Measurements from ENCODE around the gene TAF1C.

TAF1C gene

DNA sequence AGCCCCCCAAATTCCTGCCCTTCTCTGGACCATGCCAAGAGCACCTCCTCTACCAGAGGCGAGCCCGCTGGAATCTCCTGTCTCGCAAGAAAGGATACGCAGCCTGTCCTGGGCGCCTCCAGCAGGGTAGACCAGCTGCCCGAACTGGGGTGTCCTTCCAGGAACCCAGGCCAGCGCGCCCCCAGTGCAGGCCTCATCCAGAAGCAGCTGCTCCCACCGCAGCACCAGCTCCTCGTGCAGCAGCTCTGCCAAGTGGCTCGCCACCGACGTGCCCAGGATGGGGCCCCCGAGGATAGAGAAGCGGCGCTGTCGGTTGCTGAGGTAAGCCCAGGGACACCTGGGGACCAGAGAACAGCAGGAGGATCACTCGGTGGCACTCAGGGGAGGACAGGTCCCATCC is 4.8 kb downstream of the TAF1C start:
- no peak for DNase-seq

DNA sequence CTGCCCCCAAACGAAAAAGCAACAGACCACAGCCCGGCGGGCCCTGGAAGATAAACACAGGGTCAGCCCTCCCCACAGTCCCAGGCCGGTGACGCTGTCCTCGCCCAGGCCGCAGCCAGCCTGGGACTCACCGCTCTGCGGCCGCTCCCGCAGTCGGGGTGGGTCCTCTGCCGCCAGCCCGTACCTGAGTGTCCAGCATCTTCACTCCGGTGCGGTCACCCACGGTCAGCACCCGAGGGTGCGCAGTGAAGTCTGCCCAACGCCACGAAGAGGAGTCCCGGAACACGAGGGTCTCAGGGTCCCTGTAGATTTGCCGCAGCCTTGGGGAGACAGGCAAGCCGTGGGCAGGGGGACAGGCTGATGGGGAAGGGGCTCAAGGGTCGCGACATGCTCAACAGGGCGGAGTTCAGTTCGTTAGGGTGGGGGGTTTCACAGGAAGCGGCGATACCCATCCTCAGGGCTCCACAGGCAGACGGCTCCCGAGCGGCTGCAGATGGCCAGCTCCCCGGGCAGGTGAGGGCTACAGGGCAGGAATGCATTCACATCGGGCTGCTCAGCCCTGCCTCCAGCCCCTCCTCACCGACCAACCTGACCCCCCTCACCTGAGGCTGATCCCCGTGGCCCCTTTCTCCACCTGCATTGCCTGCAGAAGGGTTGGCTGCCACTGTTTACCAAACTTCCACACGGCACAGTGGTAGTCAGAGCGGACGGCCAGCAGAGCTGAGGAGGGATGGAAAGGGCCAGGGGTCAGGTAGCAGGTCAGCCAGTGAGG is 5.5 kb downstream of the TAF1C start:
- DNase-seq, result no peak

DNA sequence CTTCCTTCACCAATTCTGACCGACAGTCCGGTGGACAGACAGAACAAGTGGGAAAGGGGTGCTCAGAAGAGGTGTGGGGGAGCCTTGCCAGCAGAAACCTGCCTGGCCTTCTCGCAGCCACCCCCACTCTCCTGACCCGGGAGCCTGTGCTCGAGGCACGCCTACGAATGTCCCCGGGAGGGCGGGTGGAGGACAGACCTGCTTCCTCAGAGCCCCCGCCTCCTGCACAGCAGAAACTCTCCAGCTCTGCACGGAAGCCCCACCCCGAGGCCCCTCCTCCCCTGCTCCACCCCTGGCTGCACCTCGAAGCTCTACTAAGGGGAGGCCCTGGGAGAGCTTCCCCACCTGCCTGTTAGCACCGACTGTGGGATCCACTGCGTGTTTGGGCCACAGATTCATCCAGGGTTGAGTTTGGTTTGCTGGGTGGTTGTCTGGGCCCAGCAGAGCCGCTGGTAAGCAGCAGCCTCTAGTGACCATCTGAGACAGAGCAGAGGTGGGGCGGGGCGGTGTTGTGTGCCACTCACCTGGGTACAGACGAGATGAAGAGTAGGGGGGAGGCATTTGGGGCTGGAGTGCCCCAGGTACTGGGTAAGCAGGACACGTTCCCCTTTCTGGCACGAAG is 6.2 kb downstream of the TAF1C start:
- DNase-seq, result no peak

DNA sequence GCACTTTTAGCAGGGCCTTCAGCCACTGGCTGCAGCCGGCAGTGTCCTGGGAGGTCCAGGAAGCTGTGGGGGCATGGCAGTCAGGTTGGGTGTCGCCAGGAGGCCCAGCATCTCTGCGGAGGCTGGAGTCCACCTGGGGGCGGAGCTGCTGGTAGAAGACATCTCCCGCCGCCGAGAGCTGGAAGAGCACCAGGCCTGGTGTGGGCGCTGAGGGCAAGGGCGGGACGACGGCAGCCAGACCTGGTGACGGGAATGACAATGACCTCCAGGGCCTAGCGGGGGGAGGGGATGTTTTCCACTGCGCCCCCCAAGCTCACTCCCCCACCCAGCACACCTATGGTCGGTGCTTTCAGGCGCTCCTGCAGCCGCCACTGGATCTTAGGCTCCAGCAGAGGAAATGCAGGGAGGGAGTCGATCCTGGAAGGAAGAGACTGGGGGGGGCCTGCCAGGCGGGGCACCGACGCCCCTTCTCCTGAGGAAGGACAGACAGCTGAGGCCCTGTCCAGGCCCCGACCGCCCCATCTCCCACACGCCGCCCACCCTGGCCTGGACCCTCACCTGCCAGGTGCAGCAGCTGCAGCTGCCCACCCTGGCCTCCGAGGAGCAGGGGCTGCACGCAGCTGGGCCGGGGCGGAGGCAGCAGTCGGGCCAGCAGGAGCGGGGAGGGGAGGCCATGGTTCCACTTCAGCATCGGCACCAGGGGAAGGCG is 7.1 kb downstream of the TAF1C start:
- DNase-seq, result no peak

DNA sequence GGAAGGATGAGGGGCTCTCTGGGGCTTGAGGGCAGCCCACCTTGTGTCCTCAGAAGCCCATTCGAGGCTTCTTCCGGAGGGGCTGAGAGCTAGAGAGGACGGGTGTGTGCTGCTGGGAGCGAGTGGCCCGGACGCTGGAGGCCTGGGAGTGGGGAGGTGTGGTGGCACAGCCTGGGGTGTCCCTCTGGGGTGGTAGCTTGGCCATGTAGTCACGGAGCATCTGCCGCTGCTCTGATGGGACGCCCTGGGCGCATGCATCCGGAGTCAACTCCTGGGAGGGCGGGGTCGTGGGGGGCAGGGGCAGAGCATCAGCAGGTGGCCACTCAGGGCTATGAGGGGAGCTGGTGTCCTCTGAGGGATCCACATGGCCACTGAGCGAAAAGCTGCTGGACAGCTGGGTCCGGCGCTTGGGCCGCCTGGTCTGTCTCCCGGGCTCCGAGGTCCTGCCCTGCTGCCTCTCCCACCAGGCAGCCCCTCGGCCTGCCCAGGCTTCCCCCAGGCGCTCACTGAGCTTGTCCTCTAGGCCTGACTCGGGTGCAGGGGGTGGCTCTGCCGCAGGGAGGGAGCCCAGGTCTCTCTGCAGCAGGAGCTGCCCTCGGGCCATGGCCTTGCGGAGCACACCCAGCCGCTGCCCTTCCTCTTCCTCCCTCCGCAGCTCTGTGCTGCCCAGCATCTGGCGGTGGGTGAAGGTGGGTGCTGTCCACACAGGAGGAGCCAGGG is 7.8 kb downstream of the TAF1C start:
- DNase-seq, result no peak

DNA sequence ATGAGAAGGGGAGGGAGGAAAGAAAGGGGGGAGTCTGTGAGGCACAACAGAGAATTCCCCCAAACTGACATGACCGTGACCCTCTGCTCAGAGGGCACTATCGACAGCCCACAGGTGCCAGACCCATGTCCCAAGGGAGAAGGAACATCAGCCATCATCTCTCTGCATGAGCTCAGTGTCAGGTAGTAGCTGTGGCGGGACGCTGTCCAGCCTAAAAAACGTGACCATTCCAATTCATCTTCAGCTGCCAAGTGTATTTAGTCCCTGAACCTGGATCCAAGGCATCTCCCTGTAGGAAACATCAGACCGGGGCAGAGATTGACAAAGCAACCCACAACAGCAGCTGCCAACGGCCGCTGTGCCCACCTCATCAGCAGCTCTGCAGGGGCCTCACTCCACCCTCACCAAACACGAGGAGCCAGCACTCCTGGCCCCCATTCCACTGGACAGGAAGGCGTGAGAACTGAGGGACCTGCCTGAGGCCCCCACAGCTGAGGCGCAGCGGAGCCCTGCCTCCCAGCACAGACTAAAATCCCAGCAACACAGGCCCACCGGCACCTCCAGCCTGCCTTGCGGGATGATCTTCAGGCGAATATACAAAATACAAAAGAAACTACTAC is 8.6 kb downstream of the TAF1C start:
- DNase-seq, result no peak

DNA sequence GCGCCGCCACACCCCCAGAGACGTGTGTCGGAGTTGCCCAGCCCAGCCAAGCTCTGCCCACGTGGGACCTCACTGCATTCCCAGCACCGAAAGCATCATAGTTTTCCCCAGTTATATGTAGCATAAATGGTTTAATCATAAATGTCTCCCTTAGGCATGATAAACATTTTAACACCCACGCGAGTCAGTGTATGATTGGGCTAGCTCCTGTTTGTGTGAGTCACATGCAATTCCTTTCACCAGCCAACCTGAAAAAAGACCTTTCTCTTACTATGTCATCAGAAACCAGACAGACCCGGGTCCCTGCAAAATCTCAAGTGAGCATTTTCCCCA is 9.2 kb downstream of the TAF1C start:
- DNase-seq, result no peak

DNA sequence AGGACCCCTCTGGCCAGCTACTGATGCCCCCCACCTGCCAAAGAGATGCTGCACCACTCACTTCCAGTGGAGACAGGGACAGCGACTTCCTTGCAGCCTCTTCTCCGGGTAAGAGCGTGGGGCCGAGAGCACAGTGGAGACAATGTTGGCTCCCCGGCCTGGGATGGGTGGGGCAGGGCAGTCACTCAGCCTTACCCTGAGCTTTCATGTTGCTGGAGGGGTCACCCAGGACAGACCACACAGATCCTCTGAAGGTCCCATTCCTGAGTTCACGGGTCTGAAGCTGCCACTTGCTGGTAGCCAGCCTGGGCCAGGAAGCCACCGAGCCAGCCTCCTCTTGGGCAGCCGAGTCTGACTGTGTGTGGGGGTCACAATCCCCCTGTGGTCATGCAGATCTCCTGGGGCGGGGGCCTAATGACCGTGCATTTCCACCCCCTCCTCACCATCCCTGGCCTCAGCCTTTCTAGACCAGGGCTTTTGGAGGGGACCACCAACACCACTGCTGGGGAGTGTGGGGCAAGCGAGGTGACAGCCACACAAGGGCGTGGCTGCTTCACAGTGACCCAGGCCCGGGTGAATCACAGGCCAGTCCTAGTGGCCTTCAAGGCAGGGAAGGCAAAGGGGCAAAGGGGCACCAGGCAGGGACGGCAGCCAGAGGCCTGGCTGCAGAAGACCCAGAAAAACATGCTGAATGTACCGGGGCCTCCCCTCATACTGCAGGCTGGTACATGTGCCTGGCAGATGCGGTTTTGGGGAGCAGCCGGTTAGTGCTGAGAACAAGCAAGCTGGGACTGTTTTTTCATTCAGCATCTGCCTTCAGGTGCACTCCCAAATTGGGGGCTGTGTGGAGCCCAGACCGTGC is 10.4 kb downstream of the TAF1C start:
- no peak for DNase-seq

DNA sequence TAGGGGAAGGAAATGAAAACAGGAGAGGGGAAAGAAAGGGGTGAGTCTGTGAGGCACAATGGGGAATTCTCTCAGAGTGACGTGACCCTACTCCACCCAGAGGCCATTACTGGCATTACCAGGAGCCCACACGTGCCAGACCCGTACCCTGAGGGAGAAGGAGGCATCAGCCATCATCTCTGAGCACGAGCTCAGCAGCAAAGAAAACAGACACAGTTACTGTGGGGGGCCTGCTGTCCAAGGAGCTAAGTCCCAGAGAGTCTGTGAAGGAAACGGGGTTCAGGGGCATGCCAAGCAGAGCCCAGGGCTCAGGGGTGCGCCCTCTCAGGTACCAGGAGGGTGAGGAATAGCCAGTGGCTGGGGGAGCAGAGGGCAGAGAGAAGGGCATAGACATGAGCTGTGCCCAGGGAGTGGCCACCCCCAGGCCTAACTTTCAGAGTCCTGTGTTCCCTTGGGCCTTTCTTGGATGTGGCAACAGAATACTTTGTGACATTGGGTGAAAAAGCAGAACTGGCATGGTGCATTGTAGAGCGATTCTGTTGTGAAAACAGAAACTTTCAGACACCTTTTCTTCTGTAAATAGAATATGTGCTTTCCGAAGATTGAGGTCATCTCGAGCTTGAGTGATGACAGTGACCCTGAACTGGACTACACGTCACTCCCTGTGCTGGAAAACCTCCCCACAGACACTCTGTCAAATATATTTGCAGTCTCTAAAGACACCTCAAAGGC is 11.3 kb downstream of the TAF1C start:
- DNase-seq, result peak; percentile 44 to 53

DNA sequence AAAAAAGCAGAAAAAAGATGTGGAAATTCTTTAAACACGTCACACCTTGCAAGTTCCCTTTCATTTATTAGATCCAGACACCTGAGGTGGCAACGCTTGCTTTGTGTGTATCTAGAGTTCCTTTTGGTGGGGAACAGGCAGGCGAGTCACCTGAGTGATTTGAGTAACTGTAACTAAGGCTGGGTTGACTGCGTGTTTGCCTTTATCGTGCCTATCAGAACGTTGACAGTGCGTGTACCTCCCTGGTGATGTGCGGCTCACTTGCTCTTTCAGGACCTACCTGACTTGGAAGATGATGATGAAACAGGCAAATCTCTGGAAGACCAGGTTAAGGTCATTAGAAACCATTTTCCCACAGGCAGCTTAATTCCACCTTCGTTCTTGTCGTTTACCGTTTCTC is 12.5 kb downstream of the TAF1C start:
- DNase-seq, result no peak

DNA sequence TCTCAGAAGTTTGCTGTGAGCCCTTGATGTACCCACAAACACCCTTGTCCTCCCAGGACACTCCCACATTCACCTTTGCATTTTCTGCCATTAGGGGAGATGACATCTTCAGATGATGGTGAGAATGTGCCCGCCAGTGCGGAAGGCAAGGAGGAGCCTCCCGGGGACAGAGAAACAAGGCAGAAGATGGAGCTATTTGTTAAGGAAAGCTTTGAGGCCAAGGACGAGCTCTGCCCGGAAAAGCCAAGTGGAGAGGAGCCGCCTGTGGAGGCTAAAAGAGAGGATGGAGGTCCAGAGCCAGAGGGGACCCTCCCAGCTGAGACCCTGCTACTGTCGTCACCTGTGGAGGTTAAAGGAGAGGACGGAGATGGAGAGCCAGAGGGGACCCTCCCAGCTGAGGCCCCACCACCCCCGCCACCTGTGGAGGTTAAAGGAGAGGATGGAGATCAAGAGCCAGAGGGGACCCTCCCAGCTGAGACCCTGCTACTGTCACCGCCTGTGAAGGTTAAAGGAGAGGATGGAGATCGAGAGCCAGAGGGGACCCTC is 17.0 kb downstream of the TAF1C start:
- DNase-seq, result no peak

DNA sequence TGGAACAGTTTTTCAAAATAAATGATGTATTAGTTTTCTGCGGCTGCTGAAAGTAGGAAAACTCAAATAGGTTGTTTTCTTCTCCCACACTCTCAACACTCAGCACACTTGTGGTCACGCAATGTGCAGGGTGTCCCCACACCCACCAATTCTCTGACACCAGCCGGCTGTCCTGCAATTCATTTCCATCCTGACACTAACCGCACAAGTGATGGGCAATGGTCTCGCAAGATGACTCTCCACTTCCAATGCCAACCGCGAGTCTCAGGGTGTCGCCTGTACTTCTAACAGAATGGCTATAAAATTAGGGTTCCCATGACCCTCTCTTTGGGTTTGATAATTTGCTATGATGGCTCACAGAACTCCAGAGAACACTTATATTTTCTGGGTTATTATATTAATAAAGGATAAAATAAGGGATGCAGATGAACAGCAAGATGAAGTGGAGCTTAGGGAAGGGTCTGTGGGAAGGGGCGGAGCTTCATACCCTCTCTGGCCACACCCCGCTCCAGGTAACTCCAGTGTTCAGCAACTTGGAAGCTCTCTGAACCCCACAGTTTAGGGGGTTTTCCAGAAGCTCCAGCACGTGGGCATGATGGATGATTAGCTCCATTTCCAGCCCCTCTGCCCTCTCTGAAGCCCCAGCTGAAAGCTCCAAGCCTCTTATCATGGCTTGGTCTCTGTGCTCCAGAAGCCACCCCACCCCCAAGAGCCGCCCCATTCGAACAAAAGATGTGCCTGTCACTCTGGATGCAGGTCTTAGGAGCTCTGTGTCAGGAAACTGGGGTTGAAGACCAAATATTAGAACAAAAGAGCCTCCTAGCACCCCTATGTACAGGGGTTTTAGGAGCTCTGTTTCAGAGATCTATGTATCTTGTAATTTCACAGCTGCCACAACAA is 19.8 kb downstream of the TAF1C start:
- no peak for DNase-seq

DNA sequence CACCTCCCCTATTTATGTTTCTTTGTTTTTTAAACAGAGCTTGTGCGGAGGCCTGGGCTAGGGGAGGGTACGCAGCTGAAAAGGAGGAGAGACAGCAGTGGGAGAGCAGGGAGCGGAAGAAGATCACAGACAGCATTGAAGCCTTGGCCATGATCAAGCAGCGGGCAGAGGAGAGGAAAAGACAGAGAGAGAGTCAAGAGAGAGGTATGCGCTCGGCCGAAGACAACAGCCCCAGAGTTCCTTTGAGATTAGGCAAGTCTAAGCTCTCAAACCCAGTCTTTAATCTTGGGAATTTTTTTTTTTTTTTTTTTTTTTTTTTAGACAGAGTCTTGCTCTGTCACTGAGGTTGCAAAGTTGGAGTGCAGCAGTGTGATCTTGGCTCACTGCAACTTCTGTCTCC is 21.1 kb downstream of the TAF1C start:
- DNase-seq, result no peak

DNA sequence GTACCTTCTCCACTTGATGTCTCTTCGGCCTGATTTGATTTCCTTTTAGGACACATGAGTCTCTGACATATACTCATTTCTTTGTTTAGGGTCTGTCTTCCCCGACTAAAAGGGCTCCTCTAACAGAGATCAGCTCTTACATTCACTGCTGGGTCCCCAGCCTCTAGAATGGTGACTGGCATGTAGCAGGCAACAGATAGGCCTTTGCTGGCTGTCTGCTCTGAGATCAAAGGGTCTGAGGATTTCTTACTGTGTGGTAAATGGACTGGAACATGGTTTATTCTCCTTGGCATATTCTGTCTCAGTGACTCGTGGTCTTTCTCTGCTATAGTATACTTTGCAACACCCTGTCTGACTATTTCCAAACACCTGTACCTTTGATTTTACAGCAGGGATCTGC is 25.1 kb downstream of the TAF1C start:
- DNase-seq, result no peak

DNA sequence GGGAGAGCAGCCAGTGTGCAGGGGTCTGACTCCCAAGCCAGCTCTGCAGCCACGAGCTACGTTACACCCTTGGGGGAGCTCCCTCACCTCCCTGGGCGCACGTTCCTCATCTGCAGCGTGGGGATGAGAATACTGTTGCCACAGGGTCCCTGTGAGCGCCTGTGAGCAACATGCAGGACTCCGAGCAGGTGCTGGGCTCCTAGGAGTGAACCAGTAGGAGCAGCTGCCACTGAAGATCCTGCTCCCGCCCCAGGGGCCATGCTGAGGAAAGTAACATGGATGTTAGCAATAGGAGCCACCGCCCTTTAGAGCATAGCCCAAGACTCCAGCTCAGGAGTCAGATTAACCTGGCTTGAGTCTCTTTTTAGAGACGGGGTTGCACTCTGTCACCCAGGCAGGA is 25.8 kb downstream of the TAF1C start:
- no peak for DNase-seq

DNA sequence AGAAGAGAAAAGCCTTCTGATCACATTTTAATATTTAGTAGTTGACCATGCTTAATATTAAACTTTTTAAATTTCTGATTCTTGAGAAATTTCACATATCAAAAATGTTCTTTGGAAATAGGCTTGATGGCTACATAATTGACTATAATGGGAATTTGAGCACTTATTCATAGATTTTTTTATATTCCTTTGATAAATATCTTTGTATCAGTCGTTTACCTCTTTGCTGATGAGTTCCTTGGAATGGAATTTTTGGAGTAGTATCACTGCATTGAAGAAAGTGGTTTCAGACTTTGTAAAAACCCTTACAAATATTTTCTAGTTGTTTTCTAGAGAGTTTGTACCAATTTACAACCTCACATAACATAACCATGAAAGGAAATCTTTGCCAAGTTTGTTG is 27.1 kb downstream of the TAF1C start:
- DNase-seq, result no peak

DNA sequence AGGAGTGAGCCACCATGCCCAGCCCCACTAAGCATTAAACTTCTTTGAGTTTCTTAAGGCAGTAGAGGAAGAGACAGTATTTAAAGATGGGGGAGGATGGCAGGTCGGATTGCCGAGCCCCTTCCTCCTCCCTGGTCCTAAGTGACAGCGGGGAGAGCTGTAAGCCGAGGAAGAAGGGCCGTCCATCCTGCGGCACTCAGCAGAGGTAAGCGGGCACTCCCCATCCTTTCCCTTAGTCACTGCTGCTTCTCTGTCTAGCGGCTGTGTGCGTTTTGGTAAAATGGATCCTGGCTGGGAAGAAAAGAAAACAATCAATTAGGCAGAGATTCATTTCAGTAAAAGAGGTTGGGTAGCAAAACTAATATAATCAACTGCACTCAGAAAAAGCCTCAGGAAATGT is 27.9 kb downstream of the TAF1C start:
- DNase-seq, result no peak

DNA sequence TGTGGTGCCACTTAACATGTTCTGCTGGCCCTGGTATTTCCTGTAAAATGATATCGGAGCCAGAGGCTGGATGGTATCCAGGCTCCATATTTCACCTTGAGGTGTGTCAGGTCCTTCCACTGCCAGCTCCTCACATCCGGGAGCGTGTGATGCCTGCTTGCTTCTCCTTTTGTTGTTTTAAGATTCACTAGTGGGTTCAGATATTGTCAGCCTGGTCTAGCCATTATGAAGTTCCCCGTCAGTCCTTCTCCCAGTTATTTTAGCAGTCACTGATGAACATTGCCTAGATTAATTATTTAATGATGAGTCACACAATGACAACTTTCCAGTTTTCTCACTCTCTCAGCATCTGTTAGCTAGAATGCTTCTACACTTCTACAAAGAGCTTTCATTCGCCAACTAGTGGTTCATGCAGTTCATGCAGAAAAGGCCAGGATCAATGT is 30.5 kb downstream of the TAF1C start:
- no peak for DNase-seq

DNA sequence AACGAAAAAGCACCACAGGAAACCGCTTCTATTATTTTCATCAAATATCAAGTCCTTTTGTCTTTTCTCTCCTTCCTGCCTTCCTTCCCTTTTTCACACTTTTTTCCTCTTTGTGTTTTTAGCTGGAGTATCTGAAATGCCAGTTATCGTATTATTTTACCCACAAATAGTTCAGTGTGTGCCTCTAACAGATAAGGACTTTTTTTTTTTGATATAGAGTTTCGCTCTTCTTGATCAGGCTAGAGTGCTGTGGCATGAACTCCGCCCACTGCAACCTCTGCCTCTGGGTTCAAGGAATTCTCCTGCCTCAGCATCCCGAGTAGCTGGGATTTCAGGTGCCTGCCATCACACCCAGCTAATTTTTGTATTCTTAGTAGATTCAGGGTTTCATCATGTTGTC is 31.1 kb downstream of the TAF1C start:
- DNase-seq, result no peak

DNA sequence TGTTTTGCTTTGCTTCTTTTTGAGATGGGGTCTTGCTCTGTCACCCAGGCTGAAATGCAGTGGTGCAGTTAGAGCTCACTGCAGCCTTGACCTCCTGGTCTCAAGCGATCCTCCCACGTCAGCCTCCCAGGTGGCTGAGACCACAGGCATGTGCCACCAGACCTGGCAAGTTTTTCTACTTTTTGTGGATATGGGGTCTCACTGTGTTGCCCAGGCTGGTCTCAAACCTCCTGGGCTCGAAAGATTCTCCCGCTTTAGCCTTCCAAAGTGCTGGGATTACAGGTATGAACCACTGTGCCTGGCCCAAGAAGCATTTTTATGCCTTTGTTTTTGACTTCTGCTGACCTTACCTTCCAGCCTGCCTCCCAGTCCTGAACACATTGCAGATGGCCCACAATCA is 31.6 kb downstream of the TAF1C start:
- DNase-seq, result no peak

Data from bone marrow (tissue), 2 donors.